HL-60/S4 treated with retinoic acid at 250 ng/mL for 4 days and 3 days (cell line): ENCODE results near the gene CHCHD5.

Source experiments
- in situ Hi-C: fragments of 300-500 bp; cut with MboI; formaldehyde crosslinking; loops from 2 replicates; pipeline ENCODE4 v1.7.0; 2022; ENCODE audit warnings: low sequenced_read_pairs

CHCHD5 gene

DNA sequence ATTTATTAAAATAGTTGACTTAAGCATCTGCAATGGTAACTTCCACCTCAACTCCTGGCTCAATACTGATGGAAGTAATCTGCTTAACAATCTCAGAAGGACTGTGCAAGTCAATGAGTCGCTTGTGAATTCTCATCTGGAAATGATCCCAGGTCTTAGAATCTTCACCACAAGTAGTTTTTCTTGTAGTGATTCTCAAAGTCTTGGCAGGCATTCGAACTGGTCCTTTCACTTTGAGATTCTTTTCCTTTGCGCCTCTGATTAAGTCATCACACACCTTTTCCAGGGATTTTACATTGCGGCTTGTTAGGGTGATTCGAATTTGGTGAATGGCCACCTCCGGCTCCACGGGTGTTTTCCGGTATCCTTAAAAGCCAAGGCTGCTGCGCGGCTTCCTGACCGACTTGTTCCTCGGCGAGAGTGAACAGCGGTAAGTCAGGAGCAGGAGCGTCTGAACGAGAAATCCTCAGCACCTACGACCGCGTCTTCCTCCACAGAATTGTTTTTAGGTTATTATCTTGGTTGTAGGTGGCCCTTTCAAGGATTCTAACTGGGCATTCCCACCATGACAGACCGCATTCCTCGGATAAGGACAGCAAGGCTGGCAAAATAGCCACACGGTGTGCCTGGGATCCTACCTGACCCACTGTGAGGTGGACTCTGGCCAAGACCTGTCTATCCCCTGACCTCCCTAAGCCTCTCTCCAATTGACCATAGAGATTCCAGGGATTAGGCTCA, 37.5 kb downstream of the CHCHD5 start:
- in situ Hi-C loops: loop anchor here (25.0 kb wide), 2 partner anchors 90 to 265 kb away; partner anchors contain the start of gene NT5DC4

GRCh38 chr2:112622528-112622849, 38.1 kb downstream of the CHCHD5 start:
- in situ Hi-C loops: loop anchor here (25.0 kb wide), 2 partner anchors 90 to 265 kb away; partner anchors contain the start of gene NT5DC4

GRCh38 chr2:112623913-112624777, 39.7 kb downstream of the CHCHD5 start:
- in situ Hi-C loops: loop anchor here (25.0 kb wide), 2 partner anchors 88 to 263 kb away; partner anchors contain the start of gene NT5DC4

DNA sequence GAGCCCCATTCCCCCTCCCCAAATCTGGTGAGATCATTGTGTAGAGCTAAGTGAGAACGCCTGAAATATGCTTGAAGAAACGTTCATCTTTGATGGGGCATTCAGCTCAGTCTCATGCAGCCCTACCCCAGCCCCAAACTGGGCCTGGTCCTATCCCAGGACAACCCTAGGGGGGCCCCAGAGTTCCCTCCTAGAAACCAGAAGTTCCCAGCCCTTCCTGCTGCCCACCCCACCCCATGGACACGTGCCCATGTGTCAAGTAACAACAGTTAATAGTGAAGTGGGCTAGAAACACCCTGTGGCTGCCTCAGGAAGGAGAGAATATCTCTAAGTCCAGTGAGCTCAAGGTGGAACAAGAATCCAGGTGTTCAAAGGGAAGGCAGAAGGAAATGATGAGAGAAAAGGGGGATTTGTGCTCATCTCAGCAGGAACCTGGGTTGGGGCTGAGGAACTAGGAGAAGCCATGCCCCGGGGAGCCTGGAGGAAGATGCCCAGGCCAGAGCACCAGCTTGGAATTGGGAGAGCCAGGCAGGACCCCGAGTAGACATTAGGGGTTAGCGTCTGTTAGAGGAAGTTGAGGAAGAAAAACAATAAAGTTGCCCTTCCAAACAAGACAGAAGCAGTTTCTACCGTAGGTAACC, 41.2 kb downstream of the CHCHD5 start:
- in situ Hi-C loops: no loop called here

GRCh38 chr2:112626604-112627059, 42.2 kb downstream of the CHCHD5 start:
- in situ Hi-C loops: no loop called here

DNA sequence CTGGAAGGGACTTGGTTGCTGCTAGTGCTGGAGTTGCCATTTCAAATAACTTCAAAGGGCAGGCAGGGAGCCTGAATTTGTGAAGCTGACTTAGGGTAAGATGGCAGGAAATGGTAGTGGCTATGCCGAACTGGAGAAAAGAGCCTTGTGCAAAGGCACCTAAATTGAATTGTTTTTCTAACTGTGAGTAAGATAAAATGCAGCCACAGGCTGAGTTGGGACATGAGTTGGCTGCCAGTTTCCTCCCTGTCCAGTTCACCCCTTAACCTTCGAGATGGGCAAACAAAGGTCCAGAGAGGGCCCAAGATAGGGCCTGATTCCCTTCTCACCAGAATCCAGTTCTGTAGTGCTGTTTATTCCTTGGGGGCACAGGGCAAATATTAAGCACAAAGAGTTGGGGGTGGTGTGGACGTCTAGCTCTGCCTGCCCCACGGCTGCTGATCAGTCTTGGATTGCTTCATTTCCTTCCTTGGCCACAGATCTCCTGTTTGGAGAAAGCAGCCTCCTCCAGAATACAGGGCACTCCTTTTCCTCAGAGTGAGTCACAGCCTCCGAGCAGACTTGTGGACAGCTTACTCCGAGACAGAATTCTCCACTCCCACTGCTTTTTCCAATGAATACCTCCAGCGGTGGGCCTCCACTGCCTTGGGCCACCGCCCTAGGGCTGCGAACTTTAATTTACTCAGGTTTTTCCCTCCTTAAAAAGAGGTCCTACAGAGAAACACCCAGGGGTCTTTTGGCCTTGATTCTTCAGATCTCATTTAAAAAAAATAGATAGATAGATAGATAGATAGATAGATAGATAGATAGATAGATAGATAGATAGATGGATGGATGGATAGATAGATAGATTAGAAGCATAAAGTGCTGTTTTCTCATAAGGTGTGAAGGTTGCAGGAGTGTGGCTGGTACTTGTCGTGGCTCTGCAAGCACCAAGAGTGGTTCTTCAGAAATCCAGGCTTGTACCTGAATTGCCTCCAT, 42.9 kb downstream of the CHCHD5 start:
- in situ Hi-C loops: no loop called here

GRCh38 chr2:112629224-112629623, 44.8 kb downstream of the CHCHD5 start:
- in situ Hi-C loops: no loop called here

DNA sequence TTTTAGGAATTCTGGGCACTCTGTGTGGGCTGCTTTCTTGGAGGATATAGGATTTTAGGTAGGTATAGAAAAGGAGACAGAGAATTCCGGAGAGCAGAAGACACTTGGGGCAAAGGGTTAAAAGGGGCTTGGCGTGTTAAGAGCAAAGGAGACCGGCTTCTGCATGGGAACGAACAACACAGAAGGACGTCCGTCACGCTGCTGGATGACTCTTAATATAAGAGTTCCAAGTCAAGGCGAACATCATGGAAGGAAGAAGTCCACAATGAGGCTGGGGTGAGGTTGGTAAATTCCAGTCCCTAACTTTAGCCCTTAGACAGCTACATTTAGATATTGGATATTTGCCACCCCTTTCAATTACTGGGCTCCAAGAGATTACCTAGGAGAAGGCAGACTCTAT, 45.4 kb downstream of the CHCHD5 start:
- in situ Hi-C loops: no loop called here

- in situ Hi-C loops: no loop called here
Observed at GRCh38 chr2:112630268-112630667, 45.9 kb downstream of the CHCHD5 start.

DNA sequence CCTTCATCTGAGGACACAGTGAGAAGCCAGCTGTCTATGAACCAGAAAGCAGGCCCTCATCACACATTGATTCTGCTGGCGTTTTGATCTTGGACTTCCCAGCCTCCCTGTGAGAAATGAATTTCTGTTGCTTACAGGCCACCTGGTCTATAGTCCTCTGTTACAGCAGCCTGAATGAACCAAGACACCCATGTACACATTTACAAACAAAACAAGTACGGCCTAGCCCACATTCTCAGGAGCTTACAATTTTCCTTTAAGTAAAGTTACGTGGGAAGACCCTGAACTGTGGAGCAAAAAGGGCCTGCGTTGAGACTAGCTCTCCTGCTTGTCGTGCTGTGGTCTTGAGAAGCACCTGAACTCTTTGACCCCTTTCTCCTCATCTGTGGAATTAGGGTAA, 49.3 kb downstream of the CHCHD5 start:
- in situ Hi-C loops: no loop called here

GRCh38 chr2:112634153-112634873, 49.9 kb downstream of the CHCHD5 start:
- in situ Hi-C loops: no loop called here

DNA sequence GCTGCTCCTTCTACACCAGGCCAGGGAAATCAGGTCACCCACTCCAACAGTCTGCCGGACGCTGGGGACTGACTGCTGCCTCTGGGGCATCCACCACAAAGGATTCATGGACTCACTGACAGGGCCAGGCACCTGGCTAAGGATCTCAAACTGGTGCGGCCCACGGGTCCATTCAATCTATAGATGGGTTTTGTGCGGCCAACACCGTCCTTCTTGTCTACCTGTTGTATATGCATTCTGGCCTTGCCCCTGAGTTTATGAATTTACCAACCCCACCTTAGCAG, 50.4 kb downstream of the CHCHD5 start:
- in situ Hi-C loops: no loop called here

DNA sequence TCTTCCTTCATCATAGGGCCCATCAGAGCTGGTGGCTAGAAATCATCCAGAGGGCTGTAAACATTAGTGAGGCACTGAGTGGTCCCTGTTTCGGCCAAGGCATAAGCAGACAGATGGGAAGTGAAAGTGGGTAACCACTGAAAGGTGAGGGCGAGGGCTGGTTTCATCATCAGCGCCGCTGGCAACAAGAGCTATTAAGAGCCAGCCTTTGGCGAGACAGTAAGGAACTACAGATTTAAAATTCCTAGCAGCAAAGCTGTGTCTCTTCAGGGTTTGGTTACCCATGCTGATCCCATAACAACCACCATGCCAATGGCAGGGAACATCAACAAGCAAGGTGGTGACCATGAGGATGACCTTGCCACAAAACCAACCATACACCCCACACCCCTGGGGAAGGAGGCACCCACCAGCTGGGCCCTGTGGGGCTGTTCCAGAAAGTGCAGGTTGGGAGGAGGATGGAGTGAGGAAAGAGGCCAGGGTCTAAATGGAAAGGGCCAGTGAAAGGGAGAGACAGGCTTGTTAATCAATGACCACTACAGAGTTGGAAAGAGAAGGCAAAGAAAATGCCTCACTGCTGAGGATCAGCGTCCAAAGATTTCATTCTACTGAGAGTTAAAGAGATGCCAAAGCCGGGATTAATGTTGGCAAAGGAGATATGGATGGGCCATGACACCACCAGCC, 52.3 kb downstream of the CHCHD5 start:
- in situ Hi-C loops: no loop called here

DNA sequence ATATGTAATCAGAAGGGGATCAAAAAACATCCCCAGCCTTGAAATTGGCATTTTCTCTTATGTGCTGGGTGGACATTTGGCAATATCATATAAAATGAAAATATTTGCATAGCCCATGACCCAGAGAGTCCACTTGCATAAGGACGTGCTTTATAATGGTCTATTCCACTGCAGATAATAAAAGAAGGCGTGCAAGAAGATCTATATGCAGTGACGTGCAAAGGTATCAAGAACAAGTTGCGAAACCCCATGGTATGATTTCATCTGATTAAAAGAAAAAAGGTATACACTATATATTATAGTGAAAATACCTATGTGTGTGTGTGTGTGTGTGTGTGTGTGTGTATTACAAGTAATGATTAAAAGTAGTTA, 52.9 kb downstream of the CHCHD5 start:
- in situ Hi-C loops: no loop called here
